GM23338 (cell line): ENCODE results near the gene ANKRD1. TPM values are rescaled to one million over a fixed set of nuclear protein-coding genes. Genes with fewer than 3 reads are reported as not detected.

ENCODE experiments used
- ATAC-seq: fragments of 200-7000 bp; cut with Tn5 transposase; 3 replicates; pipeline ENCODE4 v1.9.1; 2020
- DNase-seq: peaks from one replicate; pipeline ENCODE4 v3.0.0-alpha.2; 2015; ENCODE audit warnings: low spot score
- H2AFZ ChIP-seq: fragments of 200-600 bp; sonication (generic); 2 replicates; pipeline ENCODE4 v1.8.0; 2016; ENCODE audit warnings: antibody characterized with exemption, mild to moderate bottlenecking, moderate library complexity
- H3F3A ChIP-seq: fragments of 200-600 bp; sonication (generic); replicated peaks from 2 replicates; pipeline ENCODE4 v1.8.0; 2017; ENCODE audit warnings: antibody characterized with exemption, mixed run types, low read depth
- H3K27ac ChIP-seq: fragments of 200-600 bp; sonication (generic); 2 replicates; pipeline ENCODE4 v1.6.1; 2016; ENCODE audit warnings: low read depth
- H3K27me3 ChIP-seq: fragments of 200-600 bp; sonication (generic); 2 replicates; pipeline ENCODE4 v1.8.0; 2016; ENCODE audit warnings: mild to moderate bottlenecking, mixed run types, moderate library complexity; ENCODE audit not compliant: insufficient read depth
- H3K36me3 ChIP-seq: fragments of 200-600 bp; sonication (generic); 2 replicates; pipeline ENCODE4 v1.8.0; 2016; ENCODE audit warnings: mild to moderate bottlenecking; ENCODE audit not compliant: insufficient read depth
- H3K4me1 ChIP-seq: fragments of 200-600 bp; sonication (generic); 2 replicates; pipeline ENCODE4 v1.8.0; 2016; ENCODE audit warnings: mild to moderate bottlenecking, moderate library complexity; ENCODE audit not compliant: insufficient read depth
- H3K4me2 ChIP-seq: fragments of 200-600 bp; sonication (generic); 2 replicates; pipeline ENCODE4 v1.7.1; 2017; ENCODE audit warnings: mixed run types
- H3K4me3 ChIP-seq: fragments of 200-600 bp; sonication (generic); 2 replicates; pipeline ENCODE4 v1.6.1; 2016; ENCODE audit warnings: mixed run types
- H3K79me2 ChIP-seq: fragments of 200-600 bp; sonication (generic); replicated peaks from 2 replicates; pipeline ENCODE4 v1.8.0; 2017; ENCODE audit warnings: mild to moderate bottlenecking; ENCODE audit not compliant: insufficient read depth
- H3K9me2 ChIP-seq: fragments of 200-600 bp; sonication (generic); 2 replicates; pipeline ENCODE4 v1.8.0; 2017; ENCODE audit not compliant: insufficient read depth
- H4K20me1 ChIP-seq: fragments of 200-600 bp; sonication (generic); replicated peaks from 2 replicates; pipeline ENCODE4 v1.8.0; 2017; ENCODE audit warnings: mild to moderate bottlenecking; ENCODE audit not compliant: insufficient read depth
- H3K27ac Mint-ChIP-seq: 2 replicates; pipeline ENCODE4 v1.8.0; 2020; ENCODE audit warnings: inconsistent platforms, mild to moderate bottlenecking, moderate library complexity, mixed read lengths
- H3K27me3 Mint-ChIP-seq: 3 replicates; pipeline ENCODE4 v1.8.0; 2022; ENCODE audit warnings: low read depth, mild to moderate bottlenecking, moderate library complexity, mixed read lengths, inconsistent platforms; ENCODE audit not compliant: insufficient read depth, poor library complexity
- H3K36me3 Mint-ChIP-seq: 3 replicates; pipeline ENCODE4 v1.8.0; 2021; ENCODE audit warnings: low read depth, mild to moderate bottlenecking, inconsistent platforms, moderate library complexity, mixed read lengths
- H3K4me1 Mint-ChIP-seq: 3 replicates; pipeline ENCODE4 v1.8.0; 2020; ENCODE audit warnings: mild to moderate bottlenecking, inconsistent platforms, mixed read lengths
- H3K4me3 Mint-ChIP-seq: 3 replicates; pipeline ENCODE4 v1.8.0; 2021; ENCODE audit warnings: moderate library complexity, mild to moderate bottlenecking, inconsistent platforms, mixed read lengths
- H3K9me3 Mint-ChIP-seq: 3 replicates; pipeline ENCODE4 v1.8.0; 2020; ENCODE audit warnings: moderate library complexity, mild to moderate bottlenecking, inconsistent platforms, mixed read lengths
- CREB1 ChIP-seq: fragments of 250-450 bp; sonication (Bioruptor Pico); IDR thresholded peaks from 2 replicates; pipeline ENCODE4 v1.5.0; 2020; ENCODE audit warnings: low read depth, mild to moderate bottlenecking, moderate library complexity
- ETS1 ChIP-seq: IDR thresholded peaks from 2 replicates; pipeline ENCODE4 v1.6.1; 2016; ENCODE audit warnings: antibody characterized with exemption
- EZH2 ChIP-seq: fragments of 200-600 bp; sonication (generic); IDR thresholded peaks from one replicate; pipeline ENCODE4 v1.8.0; 2017; ENCODE audit warnings: antibody characterized with exemption, mild to moderate bottlenecking, low read depth; ENCODE audit not compliant: unreplicated experiment
- EZH2phosphoT487 ChIP-seq: fragments of 200-600 bp; sonication (generic); IDR thresholded peaks from one replicate; pipeline ENCODE4 v1.8.1; 2018; ENCODE audit warnings: antibody characterized with exemption; ENCODE audit not compliant: unreplicated experiment
- polyA plus RNA-seq: library from polyadenylated mRNA; unstranded; fragments of >200 nt; fragmentation: Nextera tagmentation; extraction: Ambion mirVana; gene quantifications from 2 replicates; pipeline ENCODE4 v1.2.1, GENCODE V29; 2016
- total RNA-seq: library from RNA; depleted of rRNA; stranded (reverse); fragments of >200 nt; shearing (Covaris generic); gene quantifications from 2 replicates; pipeline ENCODE4 v1.2.3, GENCODE V29; 2014
- TF ChIP-seq, protein P1 (sequence below), 2 experiments: fragments of 200-600 bp in 1 of 2; sonication (generic) in 1 of 2; conservative IDR thresholded peaks; 2 replicates each; pipeline versions ENCODE4 v1.5.1 to v1.6.1; 2016 to 2017; ENCODE audit warnings: antibody characterized with exemption in 2 of 2, low read depth in 2 of 2, mild to moderate bottlenecking in 2 of 2, moderate library complexity in 1 of 2

Gene ANKRD1
- total and polyA plus RNA-seq, 2 experiments from 2014 or later: 0.10 TPM; not detected in 1

DNA sequence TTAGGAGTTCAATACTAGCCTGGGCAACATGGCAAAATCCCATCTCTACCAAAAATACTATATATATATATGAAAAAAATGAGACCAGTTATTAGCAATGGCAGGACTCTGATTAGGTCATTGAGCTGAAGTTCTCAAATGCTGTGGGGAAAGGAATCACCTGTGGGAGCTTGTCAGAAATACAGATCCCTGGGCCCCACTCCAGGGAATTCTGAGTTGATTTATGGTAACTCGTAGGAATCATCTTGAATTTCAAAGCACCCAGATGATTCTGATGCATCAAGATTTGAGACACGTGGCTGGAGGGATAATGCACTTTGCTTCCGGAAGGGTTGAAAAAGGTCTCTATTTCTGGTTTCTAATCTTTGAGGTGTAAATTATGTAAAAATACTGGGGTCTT is 1.0 kb upstream of the ANKRD1 start (continued):
- TF ChIP-seq ETS1 (no peak), EZH2 (no peak), EZH2phosphoT487 (no peak)

DNA sequence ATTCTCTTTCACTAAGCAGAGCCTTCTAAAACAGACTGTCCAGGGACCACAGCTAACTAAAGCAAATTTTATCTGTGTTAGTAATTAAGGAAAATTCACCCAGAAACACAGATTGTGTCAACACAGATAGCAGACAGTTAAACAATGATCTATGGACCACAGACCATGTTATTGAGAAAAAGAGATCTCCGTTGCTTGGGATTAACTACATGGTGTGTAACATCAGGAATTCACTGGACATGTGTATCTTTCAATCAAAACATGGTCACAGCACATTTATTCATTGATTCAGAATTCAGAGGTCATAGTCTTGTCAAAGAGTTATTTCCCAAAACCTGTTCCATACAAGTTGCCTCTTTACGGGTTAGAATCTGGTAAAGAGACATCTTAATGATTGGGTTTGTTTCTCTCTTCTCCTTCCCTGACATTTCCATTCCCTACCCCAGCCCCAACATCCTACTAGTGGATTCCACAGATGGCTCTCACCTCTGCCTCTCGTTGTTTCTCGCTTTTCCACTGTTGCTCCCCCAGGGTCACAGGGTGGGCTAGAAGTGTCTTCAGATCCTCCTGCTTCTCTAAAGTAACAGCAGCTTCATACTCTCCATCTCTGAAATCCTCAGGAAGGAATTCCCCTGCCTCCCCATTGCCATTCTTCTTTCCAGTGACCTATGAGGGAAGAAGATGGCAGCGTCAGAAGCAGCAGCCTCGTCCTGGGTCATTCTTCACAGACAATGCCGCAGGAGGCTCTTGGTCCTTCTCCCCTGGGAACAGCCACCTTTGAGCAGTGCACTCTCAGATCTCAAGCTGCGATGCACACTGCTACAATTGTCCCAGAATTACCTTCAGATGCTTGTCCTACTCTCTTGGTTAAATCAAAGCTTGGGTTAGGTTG is 958 bp downstream of the ANKRD1 start:
- no peaks in the 10 kb centered on the region for H3K36me3 Mint-ChIP-seq
- peaks cover 99% of the 10 kb centered on the region for H3K27me3 Mint-ChIP-seq

DNA sequence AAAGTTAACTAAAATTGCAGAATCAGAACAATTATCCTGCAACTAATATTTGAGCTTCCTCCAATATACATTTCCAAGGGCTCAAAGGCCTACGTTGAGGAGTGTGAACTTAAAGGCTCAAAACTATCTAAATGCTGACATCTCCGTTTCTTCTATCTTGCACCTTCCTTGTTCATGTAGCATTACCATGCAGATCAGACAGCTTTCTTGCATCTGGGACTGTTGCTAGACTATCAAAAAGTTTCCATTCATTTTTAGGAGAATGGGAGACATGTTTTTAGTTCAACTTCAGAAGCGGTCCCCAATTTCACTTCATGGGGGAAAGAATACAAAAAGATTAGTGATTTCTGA is 2.9 kb downstream of the ANKRD1 start:
- H3F3A ChIP-seq: no peaks in the 10 kb centered on the region; the same call in 1 of the 2 replicates
- peaks cover 100% of the 10 kb centered on the region for H3K27me3 ChIP-seq
- Mint-ChIP-seq H3K9me3 (peaks cover 3% of the 10 kb centered on the region; the same call in 1 of the 3 replicates), H3K27me3 (peaks cover 99% of the 10 kb centered on the region), H3K27ac (no peak overlapping the region), H3K36me3 (no peaks in the 10 kb centered on the region), H3K4me3 (no peak overlapping the region), H3K4me1 (no peaks in the 10 kb centered on the region; the same call in 2 of the 3 replicates)
- H3K79me2 ChIP-seq: no peaks in the 10 kb centered on the region
- H3K4me2 ChIP-seq: no peak overlapping the region
- H3K36me3 ChIP-seq: no peaks in the 10 kb centered on the region
- TF ChIP-seq, protein P1, sequence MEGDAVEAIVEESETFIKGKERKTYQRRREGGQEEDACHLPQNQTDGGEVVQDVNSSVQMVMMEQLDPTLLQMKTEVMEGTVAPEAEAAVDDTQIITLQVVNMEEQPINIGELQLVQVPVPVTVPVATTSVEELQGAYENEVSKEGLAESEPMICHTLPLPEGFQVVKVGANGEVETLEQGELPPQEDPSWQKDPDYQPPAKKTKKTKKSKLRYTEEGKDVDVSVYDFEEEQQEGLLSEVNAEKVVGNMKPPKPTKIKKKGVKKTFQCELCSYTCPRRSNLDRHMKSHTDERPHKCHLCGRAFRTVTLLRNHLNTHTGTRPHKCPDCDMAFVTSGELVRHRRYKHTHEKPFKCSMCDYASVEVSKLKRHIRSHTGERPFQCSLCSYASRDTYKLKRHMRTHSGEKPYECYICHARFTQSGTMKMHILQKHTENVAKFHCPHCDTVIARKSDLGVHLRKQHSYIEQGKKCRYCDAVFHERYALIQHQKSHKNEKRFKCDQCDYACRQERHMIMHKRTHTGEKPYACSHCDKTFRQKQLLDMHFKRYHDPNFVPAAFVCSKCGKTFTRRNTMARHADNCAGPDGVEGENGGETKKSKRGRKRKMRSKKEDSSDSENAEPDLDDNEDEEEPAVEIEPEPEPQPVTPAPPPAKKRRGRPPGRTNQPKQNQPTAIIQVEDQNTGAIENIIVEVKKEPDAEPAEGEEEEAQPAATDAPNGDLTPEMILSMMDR (conservative IDR thresholded peaks at IDR 0.05; ENCODE audit: low read depth in 2 of 2): no peak
- peak; percentile 53 for TF ChIP-seq EZH2
- DNase-seq: no peak
- no peaks in the 10 kb centered on the region for H3K9me2 ChIP-seq
- no peaks in the 10 kb centered on the region for H3K4me1 ChIP-seq
- no peak overlapping the region for H2AFZ ChIP-seq
- no peak overlapping the region for H3K27ac ChIP-seq
- H4K20me1 ChIP-seq: peaks cover 20% of the 10 kb centered on the region; the same call in 1 of the 2 replicates
- H3K4me3 ChIP-seq: no peak overlapping the region
- no peak for ATAC-seq

More for the DNA sequence above, 958 bp downstream of the ANKRD1 start:
- no peak overlapping the region for H3K4me2 ChIP-seq
- H3K27me3 ChIP-seq: peaks cover 100% of the 10 kb centered on the region
- H2AFZ ChIP-seq: no peak overlapping the region
- no peak overlapping the region for H3K27ac ChIP-seq
- H3K4me1 ChIP-seq: no peaks in the 10 kb centered on the region
- no peaks in the 10 kb centered on the region; the same call in 1 of the 2 replicates for H3F3A ChIP-seq
- H3K9me2 ChIP-seq: no peaks in the 10 kb centered on the region
- no peaks in the 10 kb centered on the region for H3K79me2 ChIP-seq
- no peaks in the 10 kb centered on the region; the same call in 2 of the 3 replicates for H3K4me1 Mint-ChIP-seq
- H3K4me3 ChIP-seq: no peak overlapping the region
- DNase-seq: peak; percentile 25
- peaks cover 3% of the 10 kb centered on the region; the same call in 1 of the 3 replicates for H3K9me3 Mint-ChIP-seq
- H3K27ac Mint-ChIP-seq: no peak overlapping the region
- no peak for TF ChIP-seq CREB1 (CRISPR knock-in tag)
- peak; percentile 37 for TF ChIP-seq EZH2
- ATAC-seq: peak; percentile 21; the same call in 1 of the 3 replicates
- H3K4me3 Mint-ChIP-seq: no peak overlapping the region
- no peaks in the 10 kb centered on the region for H3K36me3 ChIP-seq
- H4K20me1 ChIP-seq: peaks cover 29% of the 10 kb centered on the region
